Renal cortical epithelial cell (primary cell): ENCODE measurements around the gene CCNI. TPM values are rescaled to one million over a fixed set of nuclear protein-coding genes. Genes with fewer than 3 reads are reported as not detected.

Experiments
- DNase-seq: peaks from one replicate; pipeline ENCODE4 v3.0.0-alpha.2; 2011; ENCODE audit warnings: low read depth
- total RNA-seq: library from RNA; depleted of rRNA; stranded (reverse); fragments of >200 nt; gene quantifications from 2 replicates; pipeline ENCODE4 v1.2.3, GENCODE V29; 2014

The CCNI gene
- total RNA-seq, 1 donor from 2014 or later = 354 TPM

DNA sequence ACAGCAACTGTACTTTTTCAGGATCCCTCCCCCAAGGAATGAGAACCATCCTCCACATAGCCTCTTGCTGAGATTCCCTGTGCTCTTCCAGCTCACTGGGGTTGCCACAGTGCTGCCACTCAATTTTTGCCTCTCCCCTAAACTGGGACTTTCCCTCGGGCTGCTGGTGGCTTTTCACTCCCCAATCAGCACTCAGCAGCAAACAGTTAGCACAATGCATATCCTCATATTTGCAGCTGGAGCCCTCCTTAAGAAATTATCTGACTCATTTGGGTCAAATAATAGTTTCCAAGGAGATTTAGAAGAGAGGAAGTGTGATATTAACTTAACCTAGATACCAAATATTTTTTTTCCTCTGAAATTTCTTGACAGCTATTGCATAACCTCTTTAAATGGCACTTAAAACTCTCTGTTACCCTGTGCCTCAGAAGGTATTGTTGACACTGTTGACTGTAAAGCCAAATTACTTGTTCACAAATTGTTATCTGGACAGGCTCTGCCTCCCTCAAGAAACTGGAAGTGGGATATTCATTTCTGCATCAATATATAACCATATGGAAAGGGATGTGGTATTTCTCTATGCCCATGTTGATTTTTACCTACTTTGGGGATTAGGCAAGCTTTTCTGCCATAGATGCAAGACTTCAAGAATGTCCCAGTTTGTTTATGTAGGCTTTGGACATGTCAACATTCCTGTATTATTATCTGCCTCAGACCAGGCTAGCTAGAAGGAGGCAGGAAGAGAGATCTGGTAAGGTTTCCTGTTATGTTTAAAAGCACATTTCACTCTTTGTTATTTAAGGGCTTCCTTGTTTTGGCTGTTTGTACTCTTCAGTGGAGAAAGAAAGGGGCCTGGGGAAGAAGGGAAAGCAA lies 68.2 kb downstream of the CCNI start:
- peak; percentile 77 for DNase-seq

- DNase-seq = no peak
Measured at GRCh38 chr4:77006753-77007353, 68.9 kb downstream of the CCNI start.

DNA sequence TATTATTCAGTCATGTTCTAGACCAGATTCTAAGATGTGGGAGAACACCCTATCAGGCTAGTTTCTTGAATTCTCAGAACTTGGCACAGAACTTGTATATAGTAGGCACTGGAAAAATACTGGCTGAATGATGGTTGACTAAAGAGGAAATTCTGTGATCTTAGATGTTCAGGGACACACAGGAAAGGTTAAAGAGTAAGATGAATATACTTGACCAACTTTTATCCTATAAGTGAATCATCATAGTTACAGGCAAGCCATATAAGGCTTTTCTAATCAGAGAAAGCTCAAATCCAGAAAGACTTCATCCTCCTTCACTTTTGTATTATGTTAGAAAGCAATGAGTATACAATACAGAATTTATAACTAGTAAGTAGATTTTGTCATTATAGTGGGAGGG lies 72.4 kb downstream of the CCNI start:
- DNase-seq = no peak

- peak; percentile 78 for DNase-seq
Measured at GRCh38 chr4:77002321-77003107, 73.3 kb downstream of the CCNI start.

- DNase-seq = peak; percentile 86
Measured at GRCh38 chr4:77001907-77002306, 73.9 kb downstream of the CCNI start.

- DNase-seq = no peak
Measured at GRCh38 chr4:76998251-76998901, 77.4 kb downstream of the CCNI start.

DNA sequence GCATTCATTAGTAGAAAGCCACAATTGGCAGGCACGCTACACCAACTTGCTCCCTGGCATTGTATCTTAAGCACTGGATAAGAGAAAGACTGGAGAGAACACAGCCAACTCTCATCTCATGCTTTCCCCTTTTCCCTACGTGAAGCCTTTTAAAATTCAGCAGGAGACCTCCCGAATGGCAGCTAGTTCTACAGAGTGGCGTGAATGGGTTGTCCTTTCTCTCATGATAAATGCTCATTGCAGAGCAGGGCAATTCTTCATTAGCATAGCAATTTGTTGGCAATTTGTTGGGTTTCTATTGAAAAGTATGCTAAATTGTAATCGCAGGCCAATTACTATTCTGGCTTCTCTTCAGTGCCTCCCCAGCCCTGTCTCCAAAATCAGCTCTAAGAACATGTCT lies 78.3 kb downstream of the CCNI start:
- DNase-seq = no peak

Other genes with a start within 250 kb of the CCNI start
- 6.9 and 36.6 TPM in 2 replicates for gene SOWAHB, start 177.8 kb downstream of the CCNI start, total RNA-seq
- 147 and 232 TPM in 2 replicates for gene SEPTIN11, start 126.2 kb downstream of the CCNI start, total RNA-seq
- gene CCNG2, start 81.2 kb upstream of the CCNI start, total RNA-seq = 43.1 and 153 TPM in 2 replicates